PC-9 (cell line): ENCODE results near the gene PEX26. TPM values are rescaled to one million over a fixed set of nuclear protein-coding genes. Genes with fewer than 3 reads are reported as not detected.

ENCODE experiments used
- BruUV-seq: library from RNA; stranded (reverse); fragments of 400-500 nt; replicated peaks from 2 replicates; lab custom pipeline; 2021; lab: Mats Ljungman, UMichigan
- CTCF ChIA-PET: fragments of 300-600 bp; sonication (Branson Sonifier 250); formaldehyde crosslinking; loops from one replicate; lab custom pipeline; 2022; ENCODE audit warnings: antibody characterized with exemption; lab: Charles Lee
- POLR2A ChIA-PET: fragments of 300-600 bp; sonication (Branson Sonifier 250); formaldehyde crosslinking; loops from one replicate; lab custom pipeline; 2022; ENCODE audit warnings: antibody characterized with exemption; ENCODE audit not compliant: unreplicated experiment; lab: Charles Lee
- DNase-seq, 2 experiments: peaks; one replicate each; pipeline versions ENCODE4 v3.0.0 to v3.0.0-alpha.2; 2015 to 2022; ENCODE audit warnings: mixed read lengths in 1 of 2
- H2AFZ ChIP-seq: fragments of 200-600 bp; sonication (generic); 2 replicates; pipeline ENCODE4 v1.8.1; 2017; ENCODE audit warnings: antibody characterized with exemption
- H3F3A ChIP-seq: fragments of 200-600 bp; sonication (generic); 2 replicates; pipeline ENCODE4 v1.8.1; 2017; ENCODE audit warnings: antibody characterized with exemption, mild to moderate bottlenecking, low read depth; ENCODE audit not compliant: insufficient read depth
- H3K27ac ChIP-seq: fragments of 200-600 bp; sonication (generic); 2 replicates; pipeline ENCODE4 v1.6.1; 2016; ENCODE audit warnings: mixed run types
- H3K27me3 ChIP-seq: fragments of 200-600 bp; sonication (generic); 2 replicates; pipeline ENCODE4 v1.6.1; 2016; ENCODE audit warnings: low read depth, mixed run types; ENCODE audit not compliant: insufficient read depth
- H3K36me3 ChIP-seq: fragments of 200-600 bp; sonication (generic); 2 replicates; pipeline ENCODE4 v1.6.1; 2016; ENCODE audit warnings: low read depth, mixed run types
- H3K4me1 ChIP-seq: fragments of 200-600 bp; sonication (generic); replicated peaks from 2 replicates; pipeline ENCODE4 v1.6.1; 2016; ENCODE audit warnings: mixed run types; ENCODE audit not compliant: insufficient read depth
- H3K4me2 ChIP-seq: fragments of 200-600 bp; sonication (generic); 2 replicates; pipeline ENCODE4 v1.6.1; 2017; ENCODE audit warnings: mixed run types
- H3K4me3 ChIP-seq: fragments of 200-600 bp; sonication (generic); 2 replicates; pipeline ENCODE4 v1.6.1; 2016; ENCODE audit warnings: mixed run types
- H3K79me2 ChIP-seq: fragments of 200-600 bp; sonication (generic); 2 replicates; pipeline ENCODE4 v1.6.1; 2017; ENCODE audit warnings: low read depth, mixed run types
- H3K9me2 ChIP-seq: fragments of 200-600 bp; sonication (generic); 2 replicates; pipeline ENCODE4 v1.8.1; 2017; ENCODE audit warnings: mild to moderate bottlenecking; ENCODE audit not compliant: insufficient read depth
- H3K9me3 ChIP-seq: fragments of 200-600 bp; sonication (generic); 2 replicates; pipeline ENCODE4 v1.8.1; 2016; ENCODE audit warnings: low read depth; ENCODE audit not compliant: insufficient read depth
- H4K20me1 ChIP-seq: fragments of 200-600 bp; sonication (generic); 2 replicates; pipeline ENCODE4 v1.8.1; 2017; ENCODE audit not compliant: insufficient read depth
- CTCF ChIP-seq: fragments of 200-600 bp; sonication (generic); conservative IDR thresholded peaks from 2 replicates; pipeline ENCODE4 v1.6.1; 2017; ENCODE audit warnings: mixed run types, antibody characterized with exemption, mild to moderate bottlenecking, moderate library complexity
- EZH2 ChIP-seq: fragments of 200-600 bp; sonication (generic); IDR thresholded peaks from 2 replicates; pipeline ENCODE4 v1.8.0; 2017; ENCODE audit warnings: antibody characterized with exemption, low read depth
- intact Hi-C: fragments of 100-400 bp; cut with micrococcal nuclease; formaldehyde crosslinking; loops from one replicate; pipeline ENCODE4 v1.10.0; 2022; ENCODE audit not compliant: unreplicated experiment
- total RNA-seq: library from RNA; stranded (reverse); gene quantifications from 2 replicates; pipeline ENCODE4 v1.2.3, GENCODE V29; 2021

The PEX26 gene
- total RNA-seq, 1 experiment from 2014 or later, result 30.0 TPM

GRCh38 chr22:18075101-18075719 lies 2.6 kb upstream of the PEX26 start:
- CTCF ChIA-PET, result interaction anchor here (1.2 to 2.1 kb wide), 4 partner anchors 10 to 517 kb away, joined by 3 to 17 read pairs (median 4); no protein-coding TSS in a partner anchor
- Histone ChIP-seq H3K4me3 (no peak overlapping the region), H3K4me2 (no peak overlapping the region), H4K20me1 (no peaks in the 10 kb centered on the region), H3K9me2 (no peaks in the 10 kb centered on the region), H3K27ac (no peak overlapping the region), H3K4me1 (peaks cover 16% of the 10 kb centered on the region), H2AFZ (no peak overlapping the region), H3K9me3 (no peaks in the 10 kb centered on the region), H3K27me3 (no peaks in the 10 kb centered on the region), H3K36me3 (no peaks in the 10 kb centered on the region), H3K79me2 (peaks cover 34% of the 10 kb centered on the region), H3F3A (no peaks in the 10 kb centered on the region)
- no peak for DNase-seq
- POLR2A ChIA-PET, result no interaction called here
- intact Hi-C loops, result loop anchor here (5.0 kb wide), 2 partner anchors 88 to 518 kb away; no protein-coding TSS in a partner anchor
- TF ChIP-seq CTCF (no peak), EZH2 (no peak)
- no TSS peak for BruUV-seq

GRCh38 chr22:18075720-18076497 lies 1.9 kb upstream of the PEX26 start:
- ChIA-PET POLR2A (interaction anchor here (0.5 to 0.6 kb wide), 3 partner anchors 246 to 455 kb away, joined by 3 to 6 read pairs (median 3); no protein-coding TSS in a partner anchor), CTCF (interaction anchor here (0.6 to 2.1 kb wide), 9 partner anchors 11 to 904 kb away, joined by 3 to 17 read pairs (median 3); no protein-coding TSS in a partner anchor)
- Histone ChIP-seq H4K20me1 (no peaks in the 10 kb centered on the region), H3K4me2 (peak overlapping the region; percentile 96), H3F3A (no peaks in the 10 kb centered on the region), H3K9me2 (no peaks in the 10 kb centered on the region), H3K27me3 (no peaks in the 10 kb centered on the region), H2AFZ (no peak overlapping the region), H3K79me2 (peaks cover 34% of the 10 kb centered on the region), H3K4me1 (peaks cover 16% of the 10 kb centered on the region), H3K9me3 (no peaks in the 10 kb centered on the region), H3K4me3 (peak overlapping the region; percentile 98; the same call in 1 of the 2 replicates), H3K27ac (no peak overlapping the region), H3K36me3 (0 out of 2 replicates have a peak, but pooled peaks cover 3% of the 10 kb centered on the region)
- no TSS peak for BruUV-seq
- TF ChIP-seq EZH2 (no peak), CTCF (peak; percentile 86)
- intact Hi-C loops, result loop anchor here (1.0 to 5.0 kb wide), 6 partner anchors 52 to 519 kb away; partner anchors contain the start of gene MICAL3
- peak; percentile 52 to 74 for DNase-seq

- peak overlapping the region; percentile 96 for H3K4me2 ChIP-seq
- 0 out of 2 replicates have a peak, but pooled peaks cover 3% of the 10 kb centered on the region for H3K36me3 ChIP-seq
- H3F3A ChIP-seq, result no peaks in the 10 kb centered on the region
- BruUV-seq, result no TSS peak
- H3K9me3 ChIP-seq, result no peaks in the 10 kb centered on the region
- peak overlapping the region; percentile 98 for H3K4me3 ChIP-seq
- peak overlapping the region; percentile 95 for H2AFZ ChIP-seq
- H3K79me2 ChIP-seq, result peaks cover 34% of the 10 kb centered on the region
- ChIA-PET POLR2A (interaction anchor here (0.6 kb wide), 2 partner anchors 46 to 295 kb away, joined by 4 read pairs; no protein-coding TSS in a partner anchor), CTCF (interaction anchor here (0.6 to 1.5 kb wide), 2 partner anchors 77 to 1002 kb away, joined by 3 to 4 read pairs; no protein-coding TSS in a partner anchor)
- peaks cover 16% of the 10 kb centered on the region for H3K4me1 ChIP-seq
- intact Hi-C loops, result loop anchor here (2.0 to 5.0 kb wide), 3 partner anchors 90 to 520 kb away; no protein-coding TSS in a partner anchor
- H4K20me1 ChIP-seq, result no peaks in the 10 kb centered on the region
- TF ChIP-seq CTCF (no peak), EZH2 (no peak)
- no peak overlapping the region for H3K27ac ChIP-seq
- DNase-seq, result no peak
- H3K27me3 ChIP-seq, result no peaks in the 10 kb centered on the region
- H3K9me2 ChIP-seq, result no peaks in the 10 kb centered on the region
Measured at GRCh38 chr22:18077087-18077638, 627 bp upstream of the PEX26 start.
